NCI-H345 treated with DMSO at 0.1 percent for 48 hours (cell line): Measurements from ENCODE around the gene FSTL5.

Experiments
- DNase-seq: peaks from one replicate; lab custom pipeline; 2025; ENCODE audit not compliant: unreplicated experiment; lab: John Stamatoyannopoulos, UW

FSTL5 gene

DNA sequence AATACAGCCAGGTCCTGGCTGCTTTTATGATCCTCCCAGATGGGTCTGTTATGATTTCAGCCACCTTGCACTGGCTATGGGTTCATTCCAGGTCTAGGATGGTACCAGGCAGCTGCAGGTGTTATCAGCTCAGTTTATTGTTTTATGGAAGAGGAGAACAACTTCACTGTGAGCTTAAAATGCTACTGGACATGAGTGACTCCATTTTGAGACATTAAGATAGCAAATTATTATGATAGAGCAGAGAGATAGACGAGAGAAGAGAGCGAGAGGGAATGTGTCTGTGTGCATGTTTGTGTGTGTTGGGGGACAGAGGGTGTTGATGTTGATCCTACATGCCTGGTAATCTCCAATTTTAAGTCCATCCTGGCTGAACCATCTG, 820.2 kb downstream of the FSTL5 start:
- DNase-seq = no peak

DNA sequence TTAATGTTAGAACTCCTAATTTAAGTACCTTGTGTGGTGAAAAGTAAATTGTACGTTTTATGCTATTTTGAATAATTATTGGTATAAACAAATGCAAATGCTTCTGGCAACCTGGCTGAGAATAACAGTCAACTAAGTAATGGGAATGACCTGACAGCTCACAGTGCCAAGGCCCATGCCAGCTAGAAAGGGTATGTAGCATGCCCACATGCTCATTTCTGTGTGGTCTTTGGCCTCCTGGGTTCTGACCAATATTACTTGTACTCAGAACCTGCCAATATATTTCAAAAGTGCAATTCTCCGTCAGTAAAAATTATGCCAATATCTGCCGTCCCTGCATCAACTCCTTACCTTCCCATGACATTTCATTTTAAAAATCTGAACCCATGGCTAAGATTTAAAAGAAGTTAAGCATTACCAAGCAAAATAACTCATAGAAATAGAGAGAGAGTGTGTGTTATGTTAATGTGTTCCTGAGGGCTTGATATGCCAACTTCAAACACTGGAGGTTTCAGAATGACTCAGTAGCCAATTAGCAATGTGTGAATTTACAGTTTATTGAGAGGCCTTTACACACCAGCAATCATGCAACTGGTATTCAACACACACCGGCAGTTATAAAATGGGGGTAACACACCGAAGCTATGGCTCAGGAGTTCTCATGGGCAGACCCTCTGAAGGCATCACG, 820.8 kb downstream of the FSTL5 start:
- no peak for DNase-seq

DNA sequence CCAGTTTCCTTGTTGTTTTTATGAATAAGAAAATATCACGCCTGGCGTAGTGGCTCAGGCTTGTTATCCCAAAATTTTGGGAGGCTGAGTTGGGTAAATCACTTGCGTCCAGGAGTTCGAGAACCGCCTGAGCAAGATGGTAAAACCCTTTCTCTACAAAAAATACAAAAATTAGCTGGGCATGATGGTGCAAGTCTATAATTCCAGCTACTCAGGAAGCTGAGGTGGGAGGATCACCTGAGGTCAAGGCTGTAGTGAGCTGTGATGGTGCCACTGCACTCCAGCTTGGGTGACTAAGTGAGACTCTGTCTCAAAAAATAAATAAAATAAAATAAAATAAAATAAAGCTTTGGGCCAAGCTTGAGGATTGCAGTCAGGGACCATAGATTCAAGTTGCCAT, 827.2 kb downstream of the FSTL5 start:
- no peak for DNase-seq

DNA sequence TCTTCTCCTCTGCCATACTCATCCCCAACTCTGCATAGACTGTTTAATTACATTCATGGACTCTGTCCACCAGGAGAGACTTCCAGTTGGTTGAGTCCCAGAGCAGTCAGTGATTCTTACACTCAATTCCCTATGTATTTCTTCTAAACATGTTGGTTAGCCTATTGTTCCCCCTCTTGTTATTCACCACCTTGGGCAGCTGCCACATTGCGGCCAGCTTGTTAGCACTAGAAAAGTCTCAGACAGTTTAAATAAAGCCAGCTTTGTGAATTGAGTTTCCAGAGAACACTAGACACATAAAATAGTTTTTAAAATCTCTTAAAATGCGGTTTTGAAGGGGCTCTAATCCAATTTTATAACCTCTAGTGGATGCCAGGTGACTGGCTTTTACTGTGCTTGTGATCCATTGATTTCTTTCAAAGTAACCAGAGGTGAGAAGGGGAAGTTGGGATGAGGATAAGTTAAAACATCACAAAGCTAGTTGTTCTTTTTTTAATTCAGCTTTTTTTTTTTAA, 827.7 kb downstream of the FSTL5 start:
- no peak for DNase-seq
